ENCODE data around the gene OR4C16. TPM values are rescaled to one million over a fixed set of nuclear protein-coding genes. Genes with fewer than 3 reads are reported as not detected.

The OR4C16 gene
- total RNA-seq: not detected
- long read RNA-seq: 0 reads

- intact Hi-C loops (cut with micrococcal nuclease): no loop called here
- no peak for ATAC-seq
- DNase-seq: no peak
These were observed at the start of gene OR4C16 for GRCh38 chr11:55571828-55572227. TSS of gene OR4C16 (plus strand) at chr11:55572128. CDS start at chr11:55572128, 0 bp downstream.

- intact Hi-C loops (cut with micrococcal nuclease): no loop called here
- DNase-seq: no peak
- no peak for ATAC-seq
These were observed 17.8 kb upstream of the OR4C16 start, which contains the start of gene OR4C15 for GRCh38 chr11:55554169-55554568. TSS of gene OR4C15 (plus strand) at chr11:55554469. CDS start at chr11:55554469, 0 bp downstream.

GRCh38 chr11:55572548-55572947 lies 620 bp downstream of the OR4C16 start:
- DNase-seq: no peak

GRCh38 chr11:55607545-55607944 lies 35.6 kb downstream of the OR4C16 start, which contains the start of gene OR4C11:
TSS of gene OR4C11 (minus strand) at chr11:55607645. CDS start at chr11:55604373, 3,272 bp downstream.
- DNase-seq (no peak), ATAC-seq (no peak)
- intact Hi-C loops (cut with micrococcal nuclease): no loop called here

More at GRCh38 chr11:55572548-55572947, 620 bp downstream of the OR4C16 start:
- no peak for ATAC-seq
- intact Hi-C loops (cut with micrococcal nuclease): no loop called here

Other genes starting within 250 kb of the OR4C16 start
- gene OR4A16, start 228.9 kb upstream of the OR4C16 start, total RNA-seq: not detected
- not detected for gene OR4A15, start 204.2 kb upstream of the OR4C16 start, total RNA-seq
- gene OR4C15, start 17.7 kb upstream of the OR4C16 start, total RNA-seq: not detected
- not detected for gene OR4C11, start 35.5 kb downstream of the OR4C16 start, total RNA-seq
- gene OR4P4, start 63.0 kb downstream of the OR4C16 start, total RNA-seq: not detected
- gene OR4S2, start 76.2 kb downstream of the OR4C16 start, total RNA-seq: not detected
- gene OR4C6, start 90.1 kb downstream of the OR4C16 start, total RNA-seq: not detected
- not detected for gene OR5D13, start 201.3 kb downstream of the OR4C16 start, total RNA-seq
- gene OR5D14, start 223.4 kb downstream of the OR4C16 start, total RNA-seq: not detected
- not detected for gene OR5L1, start 239.2 kb downstream of the OR4C16 start, total RNA-seq
- gene OR5D18, start 247.5 kb downstream of the OR4C16 start, total RNA-seq: not detected

Measured in left ventricle myocardium superior (tissue), 1 donor.